Stimulated activated CD8-positive, alpha-beta memory T cell treated with anti-CD3 and anti-CD28 coated beads, Interleukin-7, amount 100 ng/mL, for 24 hours (primary cell): Measurements from ENCODE around the gene EIF2S3.
"Not testable (repeated sequence)": the region's sequence is repeated elsewhere in the genome, so short reads cannot be mapped to it uniquely, and the experiment has no call there.

ENCODE experiments used
- DNase-seq: peaks from one replicate; pipeline ENCODE4 v3.0.0-alpha.2; 2020; ENCODE audit warnings: low read depth

Gene EIF2S3

DNA sequence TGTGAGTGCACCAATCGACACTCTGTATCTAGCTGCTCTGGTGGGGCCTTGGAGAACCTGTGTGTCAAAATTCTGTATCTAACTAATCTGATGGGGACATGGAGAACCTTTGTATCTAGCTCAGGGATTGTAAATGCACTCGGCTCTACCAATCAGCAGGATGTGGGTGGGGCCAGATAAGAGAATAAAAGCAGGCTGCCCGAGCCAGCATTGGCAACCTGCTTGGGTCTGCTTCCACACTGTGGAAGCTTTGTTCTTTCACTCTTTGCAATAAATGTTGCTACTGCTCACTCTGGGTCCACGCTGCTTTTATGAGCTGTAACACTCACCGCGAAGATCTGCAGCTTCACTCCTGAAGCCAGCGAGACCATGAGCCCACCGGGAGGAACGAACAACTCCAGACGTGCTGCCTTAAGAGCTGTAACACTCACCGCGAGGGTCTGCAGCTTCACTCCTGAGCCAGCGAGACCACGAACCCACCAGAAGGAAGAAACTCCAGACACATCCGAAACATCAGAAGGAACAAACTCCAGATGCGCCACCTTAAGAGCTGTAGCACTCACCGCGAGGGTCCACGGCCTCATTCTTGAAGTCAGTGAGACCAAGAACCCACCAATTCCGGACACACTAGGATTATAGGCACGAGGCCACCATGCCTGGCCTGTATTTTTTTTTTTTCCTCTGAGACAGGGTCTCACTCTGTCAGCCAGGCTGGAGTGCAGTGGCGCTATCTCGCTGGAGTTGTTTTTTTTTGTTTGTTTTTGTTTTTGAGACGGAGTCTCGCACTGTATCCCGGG, 4.0 kb upstream of the EIF2S3 start:
- not testable (repeated sequence) for DNase-seq

DNA sequence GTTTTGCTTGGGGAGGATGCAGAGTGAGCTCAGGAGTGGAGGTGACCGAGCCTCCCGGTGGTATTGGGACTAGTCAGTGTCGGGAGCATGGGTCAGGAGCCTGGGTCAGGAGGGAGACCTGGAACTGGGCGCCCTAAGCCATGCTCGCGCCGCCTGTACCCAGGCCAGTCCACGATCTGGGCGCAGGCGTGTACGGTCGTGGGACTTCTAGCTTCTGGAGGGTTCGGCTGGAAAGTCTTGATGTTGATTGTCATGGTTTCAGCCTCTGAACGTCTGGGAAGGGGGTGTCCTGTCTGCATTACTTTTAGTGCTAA, 244 bp downstream of the EIF2S3 start:
- no peak for DNase-seq

DNA sequence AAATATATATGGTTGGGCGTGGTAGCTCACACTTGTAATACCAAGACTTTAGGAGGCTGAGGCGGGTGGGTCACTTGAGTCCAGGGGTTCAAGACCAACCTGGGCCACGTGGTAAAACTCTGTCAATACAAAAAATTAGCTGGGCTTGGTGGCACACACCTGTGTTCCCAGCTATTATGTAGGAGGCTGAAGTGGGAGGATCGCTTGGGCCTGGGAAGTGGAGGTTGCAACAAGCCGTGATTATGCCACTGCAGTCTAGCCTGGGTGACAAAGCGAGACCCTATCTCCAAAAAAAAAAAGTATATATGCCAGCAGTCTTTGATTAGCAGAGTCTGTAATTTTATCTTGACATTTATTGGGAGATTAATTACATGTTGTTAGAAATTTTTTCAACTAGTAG, 8.7 kb downstream of the EIF2S3 start:
- DNase-seq = no peak

DNA sequence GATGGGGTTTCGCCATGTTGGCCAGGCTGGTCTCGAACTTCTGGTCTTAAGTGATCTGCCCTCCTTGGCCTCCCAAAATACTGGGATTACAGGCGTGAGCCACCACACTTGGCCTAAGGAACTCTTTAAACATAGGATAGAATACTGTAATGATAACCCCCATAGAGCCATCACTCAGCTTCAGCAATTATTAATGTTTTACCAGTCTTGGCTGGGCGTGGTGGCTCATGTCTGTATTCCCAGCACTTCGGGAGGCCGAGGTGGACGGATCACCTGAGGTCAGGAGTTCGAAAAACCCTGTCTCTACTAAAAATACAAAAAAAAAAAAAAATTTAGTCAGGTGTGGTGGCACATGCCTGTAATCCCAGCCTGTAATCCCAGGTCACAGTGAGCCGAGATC, 15.1 kb downstream of the EIF2S3 start:
- DNase-seq = no peak

- no peak for DNase-seq
Measured at GRCh38 chrX:24079411-24079810, 24.7 kb downstream of the EIF2S3 start.

- DNase-seq = not testable (repeated sequence)
Measured at GRCh38 chrX:24080245-24080644, 25.5 kb downstream of the EIF2S3 start.

DNA sequence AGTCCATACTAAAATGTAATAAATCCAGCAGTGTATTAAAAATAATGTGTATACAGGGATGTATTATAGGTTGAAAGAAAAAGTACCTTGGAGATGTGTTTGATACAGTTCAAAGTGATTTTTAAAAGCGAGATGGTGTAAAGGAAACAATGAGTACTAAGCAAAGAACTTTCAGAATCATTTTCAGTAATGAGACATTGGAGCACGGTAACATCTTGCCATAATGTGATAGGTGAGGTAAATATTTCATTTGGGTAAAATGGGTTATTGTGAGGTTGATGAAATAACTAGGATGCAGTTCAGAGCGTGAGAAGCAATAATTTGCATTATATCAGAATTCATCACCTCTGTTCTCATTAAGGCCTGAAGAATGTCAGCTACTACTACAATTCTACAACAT, 25.9 kb downstream of the EIF2S3 start:
- no peak for DNase-seq

- DNase-seq = no peak
Measured at GRCh38 chrX:24081661-24082154, 27.0 kb downstream of the EIF2S3 start.

DNA sequence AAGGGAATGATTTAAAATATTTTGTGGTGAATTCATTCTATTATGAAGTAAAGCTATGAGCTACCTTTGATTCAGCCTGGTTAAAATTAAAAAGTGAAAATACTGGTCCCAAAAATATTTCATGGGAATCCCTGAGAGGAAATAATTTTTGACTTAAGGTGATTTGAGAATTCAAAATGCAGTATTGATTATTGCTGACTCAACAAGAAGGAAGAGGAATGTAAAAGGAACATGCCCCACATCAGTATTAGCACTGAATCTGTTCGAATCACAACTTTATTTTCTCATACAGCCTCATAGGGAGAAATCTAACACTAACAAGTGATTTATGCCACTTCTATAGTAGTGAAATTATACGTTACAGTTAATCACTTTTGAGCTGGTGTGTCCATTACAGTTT, 27.7 kb downstream of the EIF2S3 start:
- DNase-seq = no peak

DNA sequence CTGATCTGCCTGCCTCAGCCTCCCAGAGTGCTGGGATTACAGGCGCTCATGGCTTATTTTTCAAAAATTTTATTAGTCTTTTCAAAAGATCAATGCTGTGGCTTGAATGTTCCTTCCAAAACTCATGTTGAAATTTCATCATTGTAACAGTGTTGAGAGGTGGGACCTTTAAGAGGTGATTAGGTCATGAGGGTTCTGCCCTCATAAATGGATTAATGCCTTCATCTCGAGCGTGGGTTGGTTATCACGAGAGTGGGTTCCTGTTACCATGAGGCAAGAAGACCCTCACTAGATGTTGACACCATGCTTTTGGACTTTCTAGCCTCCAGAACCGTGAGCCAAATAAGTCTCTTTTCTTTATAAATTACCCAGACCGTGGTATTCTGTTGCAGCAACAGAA, 30.3 kb downstream of the EIF2S3 start:
- DNase-seq = no peak

- DNase-seq = no peak
Measured at GRCh38 chrX:24090300-24091200, 35.8 kb downstream of the EIF2S3 start.

DNA sequence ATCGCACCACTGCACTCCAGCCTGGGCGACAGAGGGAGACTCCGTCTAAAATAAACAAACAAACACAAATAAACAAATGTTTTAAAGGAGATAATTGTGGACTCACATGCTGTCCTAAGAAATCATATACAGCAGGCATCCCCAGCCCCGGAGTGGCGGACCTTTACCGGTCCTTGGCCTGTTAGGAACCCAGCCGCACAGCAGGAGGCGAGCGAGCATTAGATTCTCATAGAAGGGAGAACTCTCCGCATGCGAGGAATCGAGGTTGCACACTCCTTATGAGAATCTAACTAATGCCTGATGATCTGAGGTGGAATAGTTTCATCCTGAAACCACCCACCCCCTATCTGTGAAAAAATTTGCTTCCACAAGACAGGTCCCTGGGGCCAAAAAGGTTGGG, 39.0 kb downstream of the EIF2S3 start:
- no peak for DNase-seq

DNA sequence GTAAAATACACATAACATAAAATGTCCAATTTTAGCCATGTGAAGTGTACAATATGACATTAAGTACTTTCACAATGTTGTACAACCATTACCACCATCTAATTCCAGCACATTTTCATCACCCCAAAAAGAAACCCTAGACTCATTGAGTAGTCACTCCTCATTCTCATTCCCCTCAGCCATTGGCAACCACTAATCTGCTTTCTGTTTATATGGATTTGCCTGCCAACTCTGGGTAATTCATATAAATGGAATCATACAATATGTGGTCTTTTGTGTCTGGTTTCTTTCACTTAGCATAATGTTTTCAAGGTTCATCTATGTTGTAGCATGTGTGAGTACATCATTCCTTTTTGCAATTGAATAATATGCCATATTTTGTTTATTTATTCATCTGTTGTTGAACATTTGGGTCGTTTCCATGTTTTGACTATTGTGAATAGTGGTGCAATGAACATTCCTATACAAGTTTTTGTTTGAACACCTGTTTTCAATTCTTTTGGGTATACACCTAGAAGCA, 43.0 kb downstream of the EIF2S3 start:
- no peak for DNase-seq

- no peak for DNase-seq
Measured at GRCh38 chrX:24098932-24099331, 44.2 kb downstream of the EIF2S3 start.

- DNase-seq = no peak
Measured at GRCh38 chrX:24099394-24099793, 44.6 kb downstream of the EIF2S3 start.

DNA sequence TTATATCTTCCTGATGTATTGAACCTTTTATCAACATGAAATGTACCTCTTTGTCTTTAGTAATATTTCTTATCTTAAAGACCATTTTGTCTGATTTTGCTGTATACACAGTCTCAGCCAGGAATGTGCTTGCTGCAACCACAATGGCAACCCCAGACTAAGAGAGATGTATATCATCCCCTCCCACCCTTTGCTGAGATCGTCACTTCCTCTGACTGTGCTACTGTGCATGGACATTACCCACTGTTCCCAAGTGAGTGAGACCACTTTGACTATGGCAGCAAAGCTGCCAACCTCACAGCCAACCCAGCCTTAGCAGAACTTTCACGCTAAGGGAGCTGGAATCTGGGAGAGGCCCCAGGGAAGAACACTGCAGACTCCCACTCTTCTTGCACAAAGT, 46.0 kb downstream of the EIF2S3 start:
- DNase-seq = no peak

DNA sequence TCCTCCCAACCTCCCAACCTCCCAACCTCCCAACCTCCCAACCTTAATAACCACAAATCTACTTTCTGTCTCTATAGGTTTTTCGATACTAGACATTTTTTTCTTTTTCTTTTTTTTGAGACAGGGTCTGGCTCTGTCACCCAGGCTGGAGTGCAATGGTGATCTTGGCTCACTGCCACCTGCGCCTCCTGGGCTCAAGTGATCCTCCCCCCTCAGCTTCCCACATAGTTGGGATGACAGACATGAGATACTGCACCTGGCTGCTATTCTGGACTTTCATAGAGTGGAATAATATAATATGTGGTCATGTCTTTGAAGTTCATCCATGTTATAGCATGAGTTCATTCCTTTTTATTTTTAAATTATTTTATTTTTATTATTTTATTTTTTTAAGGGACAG, 55.3 kb downstream of the EIF2S3 start:
- DNase-seq = no peak

GRCh38 chrX:24113181-24113580, 58.4 kb downstream of the EIF2S3 start:
- DNase-seq = no peak

GRCh38 chrX:24117258-24117657, 62.5 kb downstream of the EIF2S3 start:
- DNase-seq = no peak

GRCh38 chrX:24124244-24124799, 69.6 kb downstream of the EIF2S3 start:
- DNase-seq = no peak

GRCh38 chrX:24125028-24125612, 70.4 kb downstream of the EIF2S3 start:
- DNase-seq = no peak
